ENCODE data around the gene IQGAP1. TPM values are rescaled to one million over a fixed set of nuclear protein-coding genes. Genes with fewer than 3 reads are reported as not detected.
A peak's percentile ranks its signal among the peaks of the same experiment; 100 is the strongest.

IQGAP1 gene
- total RNA-seq, 1 donor from 2014 or later: 80.4 TPM

GRCh38 chr15:90469723-90470122, 81.7 kb downstream of the IQGAP1 start:
- no peaks in the 10 kb centered on the region for H3K4me1 Mint-ChIP-seq (ENCODE audit: unreplicated experiment)
- no peak overlapping the region for H3K4me3 Mint-ChIP-seq
- no peak for TF ChIP-seq CTCF (conservative IDR thresholded peaks at IDR 0.05)
- no peaks in the 10 kb centered on the region for H3K9me3 Mint-ChIP-seq
- H3K36me3 Mint-ChIP-seq: peaks cover 35% of the 10 kb centered on the region
- peak overlapping the region; percentile 20 for H3K27ac Mint-ChIP-seq
- DNase-seq (ENCODE audit: extremely low spot score, unreplicated experiment): no peak
- H3K27me3 Mint-ChIP-seq: no peaks in the 10 kb centered on the region

GRCh38 chr15:90470453-90470852, 82.4 kb downstream of the IQGAP1 start:
- H3K4me3 Mint-ChIP-seq: no peak overlapping the region
- peaks cover 35% of the 10 kb centered on the region for H3K36me3 Mint-ChIP-seq
- no peak overlapping the region for H3K27ac Mint-ChIP-seq
- no peak for TF ChIP-seq CTCF (conservative IDR thresholded peaks at IDR 0.05)
- H3K9me3 Mint-ChIP-seq: no peaks in the 10 kb centered on the region
- H3K4me1 Mint-ChIP-seq (ENCODE audit: unreplicated experiment): no peaks in the 10 kb centered on the region
- H3K27me3 Mint-ChIP-seq: no peaks in the 10 kb centered on the region
- DNase-seq (ENCODE audit: extremely low spot score, unreplicated experiment): no peak

GRCh38 chr15:90471126-90471525, 83.1 kb downstream of the IQGAP1 start:
- Mint-ChIP-seq H3K27ac (no peak overlapping the region), H3K9me3 (no peaks in the 10 kb centered on the region), H3K4me3 (no peak overlapping the region), H3K27me3 (no peaks in the 10 kb centered on the region), H3K4me1 (ENCODE audit: unreplicated experiment) (no peaks in the 10 kb centered on the region), H3K36me3 (peaks cover 28% of the 10 kb centered on the region)
- DNase-seq (ENCODE audit: extremely low spot score, unreplicated experiment): no peak
- TF ChIP-seq CTCF (conservative IDR thresholded peaks at IDR 0.05): no peak

DNA sequence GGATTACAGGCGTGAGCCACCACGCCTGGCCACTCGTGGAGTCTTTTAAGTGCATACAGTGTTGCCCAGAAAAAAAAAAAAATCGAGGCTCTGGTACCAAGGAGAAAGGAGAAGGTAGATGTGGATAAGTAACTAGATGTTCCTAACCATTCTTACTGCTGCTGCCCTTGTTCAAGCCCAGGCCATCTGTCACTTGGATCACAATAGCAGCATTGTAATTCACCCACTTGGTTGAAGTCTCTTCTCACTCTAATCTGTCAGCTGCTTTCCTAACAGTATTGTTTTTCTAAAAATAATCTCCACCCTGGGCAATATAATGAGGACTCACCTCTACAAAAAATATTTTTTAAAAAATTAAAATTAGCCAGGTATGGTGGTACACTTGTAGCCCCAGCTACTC, 83.7 kb downstream of the IQGAP1 start:
- H3K4me3 Mint-ChIP-seq: no peak overlapping the region
- TF ChIP-seq CTCF (conservative IDR thresholded peaks at IDR 0.05): no peak
- H3K27me3 Mint-ChIP-seq: no peaks in the 10 kb centered on the region
- DNase-seq (ENCODE audit: extremely low spot score, unreplicated experiment): no peak
- no peaks in the 10 kb centered on the region for H3K4me1 Mint-ChIP-seq (ENCODE audit: unreplicated experiment)
- no peak overlapping the region for H3K27ac Mint-ChIP-seq
- no peaks in the 10 kb centered on the region for H3K9me3 Mint-ChIP-seq
- peaks cover 25% of the 10 kb centered on the region for H3K36me3 Mint-ChIP-seq

DNA sequence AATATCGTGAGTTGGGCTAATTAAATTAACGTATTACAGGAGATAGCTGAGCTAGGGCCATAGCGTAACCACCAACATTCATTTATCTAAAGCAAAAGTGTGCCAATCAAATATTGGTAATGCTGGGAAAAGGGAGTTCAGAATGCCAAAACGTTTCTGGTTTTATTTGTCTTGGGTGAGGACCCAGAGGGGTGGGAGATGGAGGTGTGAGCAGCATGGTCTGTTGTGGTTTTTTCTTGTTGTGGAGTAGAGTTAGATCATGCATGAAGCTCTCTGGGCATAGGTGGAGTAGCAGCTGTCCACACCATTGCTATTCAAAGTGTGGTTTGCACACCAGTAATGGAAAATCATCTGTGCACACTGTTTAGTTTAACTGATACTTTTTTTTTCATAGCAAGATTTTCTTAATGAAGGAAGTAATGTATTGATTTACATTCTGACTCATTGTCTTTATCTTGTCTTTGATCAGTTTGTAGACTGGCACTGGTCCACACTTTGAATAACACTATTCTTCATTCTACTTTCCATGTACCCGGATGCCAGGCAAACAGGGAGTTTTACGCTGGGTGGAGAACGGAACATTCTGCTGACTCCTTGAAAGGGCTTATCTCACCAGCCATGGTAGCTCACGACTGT, 90.9 kb downstream of the IQGAP1 start:
- no peaks in the 10 kb centered on the region for H3K4me1 Mint-ChIP-seq (ENCODE audit: unreplicated experiment)
- TF ChIP-seq CTCF (conservative IDR thresholded peaks at IDR 0.05): no peak
- no peaks in the 10 kb centered on the region for H3K27me3 Mint-ChIP-seq
- H3K9me3 Mint-ChIP-seq: no peaks in the 10 kb centered on the region
- peak overlapping the region; percentile 92 for H3K27ac Mint-ChIP-seq
- H3K36me3 Mint-ChIP-seq: peaks cover 30% of the 10 kb centered on the region
- no peak for DNase-seq (ENCODE audit: extremely low spot score, unreplicated experiment)
- H3K4me3 Mint-ChIP-seq: no peak overlapping the region

DNA sequence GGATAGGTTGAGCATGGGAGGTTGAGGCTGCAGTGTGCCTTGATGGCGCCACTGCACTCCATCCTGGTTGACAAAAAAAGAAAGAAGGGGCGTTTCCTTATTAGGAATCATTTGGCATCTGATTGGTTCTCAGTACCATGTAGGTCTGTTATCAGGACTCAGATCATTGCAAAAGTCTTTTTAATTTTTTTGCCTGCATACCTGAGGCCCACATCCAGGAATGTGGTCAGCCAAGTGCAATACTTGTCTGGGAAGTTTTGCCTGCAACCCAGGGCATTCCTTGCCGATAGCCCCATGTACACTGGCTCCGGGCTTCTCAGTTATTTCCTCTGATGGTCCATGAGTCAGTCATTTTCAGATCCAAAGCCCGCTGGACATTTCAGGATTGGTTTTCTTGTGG, 91.6 kb downstream of the IQGAP1 start:
- Mint-ChIP-seq H3K27ac (peak overlapping the region; percentile 92), H3K4me1 (ENCODE audit: unreplicated experiment) (no peaks in the 10 kb centered on the region), H3K9me3 (no peaks in the 10 kb centered on the region), H3K4me3 (peak overlapping the region; percentile 54), H3K36me3 (peaks cover 32% of the 10 kb centered on the region), H3K27me3 (no peaks in the 10 kb centered on the region)
- no peak for DNase-seq (ENCODE audit: extremely low spot score, unreplicated experiment)
- TF ChIP-seq CTCF (conservative IDR thresholded peaks at IDR 0.05): no peak

Data from type B pancreatic cell (in vitro differentiated cells).